ENCODE data around the gene EHMT1. TPM values are rescaled to one million over a fixed set of nuclear protein-coding genes. Genes with fewer than 3 reads are reported as not detected.
"Not testable (repeated sequence)": the region's sequence is repeated elsewhere in the genome, so short reads cannot be mapped to it uniquely, and the experiment has no call there.

EHMT1 gene
- total RNA-seq, 1 donor = 43.6 TPM

GRCh38 chr9:137876781-137877386, 258.1 kb downstream of the EHMT1 start:
- H3K4me3 ChIP-seq (ENCODE audit: low read depth, low read length) = no peak overlapping the region
- TF ChIP-seq CTCF (IDR thresholded peaks at IDR 0.05; ENCODE audit: insufficient read depth, low read depth, low read length) = no peak
- DNase-seq (ENCODE audit: low read depth) = no peak

GRCh38 chr9:137877506-137878122, 258.8 kb downstream of the EHMT1 start, which contains the start of gene CACNA1B:
TSS of gene CACNA1B (plus strand) at chr9:137877782. CDS start at chr9:137877934, 152 bp downstream.
- H3K4me3 ChIP-seq (ENCODE audit: low read depth, low read length) = peak within 1 kb of the TSS; percentile 21
- not testable (repeated sequence) for DNase-seq (ENCODE audit: low read depth)

DNA sequence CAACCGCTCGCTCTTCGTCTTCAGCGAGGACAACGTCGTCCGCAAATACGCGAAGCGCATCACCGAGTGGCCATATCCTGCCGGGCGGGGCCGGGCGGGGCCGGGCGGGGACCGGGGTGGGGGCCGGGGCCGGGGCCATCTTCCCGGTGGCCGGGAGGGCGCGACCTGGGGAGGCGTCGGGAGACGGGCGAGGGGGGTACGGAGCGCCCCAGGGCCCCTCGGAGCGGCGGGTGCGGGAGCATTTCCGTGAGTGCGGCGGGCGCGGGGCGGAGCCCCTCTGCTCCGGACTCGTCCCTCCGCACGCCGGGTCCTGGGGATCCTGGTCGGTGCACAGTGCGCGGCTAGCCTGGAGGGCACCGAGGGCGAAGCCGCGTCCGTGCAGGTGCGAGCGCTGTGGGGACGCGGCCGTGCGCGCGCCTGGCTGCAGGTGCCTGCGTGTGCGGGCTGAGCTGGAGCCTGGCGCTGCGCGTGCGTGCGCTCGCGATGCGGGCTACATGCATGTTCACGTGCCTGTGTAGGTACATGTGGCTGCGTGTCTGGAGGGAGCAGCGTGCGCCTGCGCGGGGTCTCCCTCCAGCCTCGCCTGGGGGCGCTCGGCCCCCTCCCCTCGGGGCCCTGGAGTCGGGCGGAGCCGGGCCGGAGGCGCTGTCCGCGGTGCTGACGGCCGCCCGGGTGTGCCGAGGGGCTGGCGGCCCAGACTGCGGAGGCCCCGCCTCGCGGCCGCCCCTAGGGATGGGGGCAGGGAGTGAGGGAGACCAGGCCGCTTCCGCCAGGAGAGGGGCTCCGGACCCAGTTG, 259.5 kb downstream of the EHMT1 start:
- DNase-seq (ENCODE audit: low read depth) = peak; percentile 10
- H3K4me3 ChIP-seq (ENCODE audit: low read depth, low read length) = peak overlapping the region; percentile 21
- no peak for TF ChIP-seq CTCF (IDR thresholded peaks at IDR 0.05; ENCODE audit: insufficient read depth, low read depth, low read length)

DNA sequence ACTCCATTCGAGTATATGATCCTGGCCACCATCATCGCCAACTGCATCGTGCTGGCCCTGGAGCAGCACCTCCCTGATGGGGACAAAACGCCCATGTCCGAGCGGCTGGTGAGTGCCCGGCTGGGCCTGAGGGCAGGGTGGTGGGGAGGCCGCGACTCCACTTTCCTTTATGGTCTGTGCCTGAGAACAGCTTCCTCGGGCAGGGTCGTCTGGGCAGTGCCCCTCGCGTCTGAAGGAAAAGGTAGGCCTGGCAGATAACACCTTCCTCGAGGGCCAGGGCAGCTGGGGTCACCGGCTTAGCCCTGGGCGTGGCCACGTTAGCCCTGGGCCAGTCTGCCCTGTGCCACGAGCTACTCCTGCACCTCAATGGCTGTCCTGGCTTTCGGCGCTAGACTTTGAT, 260.2 kb downstream of the EHMT1 start:
- no peak overlapping the region for H3K4me3 ChIP-seq (ENCODE audit: low read depth, low read length)
- DNase-seq (ENCODE audit: low read depth) = no peak
- TF ChIP-seq CTCF (IDR thresholded peaks at IDR 0.05; ENCODE audit: insufficient read depth, low read depth, low read length) = no peak

DNA sequence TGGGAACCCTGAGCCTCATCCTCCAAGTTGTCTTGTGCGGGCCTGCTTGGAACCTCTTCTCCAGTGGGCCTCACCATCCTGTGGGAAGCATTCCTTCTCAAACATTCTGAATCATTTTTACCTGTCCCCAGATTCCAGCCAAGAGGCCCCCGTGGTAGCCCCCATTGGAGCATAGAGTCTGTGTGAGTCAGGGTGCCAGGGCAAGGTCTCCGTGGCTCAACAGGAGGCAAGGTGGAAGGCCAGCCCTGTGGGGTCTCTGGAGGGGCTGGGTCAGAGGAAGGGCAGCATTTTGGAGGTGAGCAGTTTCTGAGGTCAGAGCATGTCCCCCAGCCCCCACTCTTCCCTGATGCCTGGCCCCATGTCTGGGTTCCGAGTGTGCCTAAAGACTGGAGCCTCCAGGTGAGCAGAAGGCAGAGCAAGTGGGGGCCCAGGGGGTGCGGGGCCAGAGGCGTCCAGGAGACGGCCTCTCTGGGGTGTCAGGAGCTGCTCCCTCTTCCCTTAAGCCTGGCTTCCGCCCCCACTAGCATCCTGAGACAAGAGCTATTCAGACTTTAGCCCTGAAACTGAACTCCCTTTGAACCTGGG, 260.9 kb downstream of the EHMT1 start:
- DNase-seq (ENCODE audit: low read depth) = no peak
- no peak for TF ChIP-seq CTCF (IDR thresholded peaks at IDR 0.05; ENCODE audit: insufficient read depth, low read depth, low read length)
- H3K4me3 ChIP-seq (ENCODE audit: low read depth, low read length) = no peak overlapping the region

DNA sequence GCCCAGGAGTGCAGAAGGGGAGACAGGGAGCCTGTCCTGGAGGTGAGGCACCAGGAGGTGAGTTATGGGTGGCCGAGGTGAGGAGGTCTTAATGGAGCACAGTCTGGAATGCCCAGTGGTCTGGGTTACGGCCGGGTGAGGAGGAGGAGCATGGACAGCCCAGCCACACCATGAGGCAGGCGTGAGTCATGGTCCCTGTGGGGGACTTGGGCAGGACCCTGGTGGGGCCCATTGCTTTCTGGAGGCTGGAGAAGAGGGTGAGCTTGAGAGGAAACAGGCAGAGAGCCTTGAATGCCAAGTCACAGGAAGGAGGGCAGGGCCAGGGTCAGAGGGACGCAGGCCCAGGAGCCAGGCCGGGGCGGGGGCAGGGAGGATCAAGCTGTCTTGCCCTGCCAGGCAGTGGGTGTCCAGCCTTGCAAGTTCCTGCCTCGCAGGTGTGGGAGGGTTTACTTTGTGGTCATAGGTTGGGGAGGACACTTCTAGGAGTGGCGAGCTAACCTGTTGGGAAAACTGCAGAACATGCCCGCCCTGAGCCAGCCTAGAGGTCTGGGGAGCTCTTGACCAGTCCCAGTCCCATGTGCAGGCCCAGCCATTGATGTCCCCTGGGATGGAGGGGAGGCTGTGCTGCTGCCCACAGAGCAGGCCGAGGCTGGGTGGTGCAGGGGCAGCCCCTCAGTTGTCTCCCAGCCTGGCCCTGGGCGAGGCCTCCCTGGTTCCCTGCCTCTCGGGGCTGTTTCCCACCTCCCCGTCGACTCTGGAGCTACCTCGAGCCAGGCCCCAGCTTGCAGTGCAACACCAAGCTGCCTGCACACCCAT, 261.6 kb downstream of the EHMT1 start:
- H3K4me3 ChIP-seq (ENCODE audit: low read depth, low read length) = no peak overlapping the region
- DNase-seq (ENCODE audit: low read depth) = no peak
- no peak for TF ChIP-seq CTCF (IDR thresholded peaks at IDR 0.05; ENCODE audit: insufficient read depth, low read depth, low read length)
